Measurements from ENCODE around the gene ZC3H12A.

DNA sequence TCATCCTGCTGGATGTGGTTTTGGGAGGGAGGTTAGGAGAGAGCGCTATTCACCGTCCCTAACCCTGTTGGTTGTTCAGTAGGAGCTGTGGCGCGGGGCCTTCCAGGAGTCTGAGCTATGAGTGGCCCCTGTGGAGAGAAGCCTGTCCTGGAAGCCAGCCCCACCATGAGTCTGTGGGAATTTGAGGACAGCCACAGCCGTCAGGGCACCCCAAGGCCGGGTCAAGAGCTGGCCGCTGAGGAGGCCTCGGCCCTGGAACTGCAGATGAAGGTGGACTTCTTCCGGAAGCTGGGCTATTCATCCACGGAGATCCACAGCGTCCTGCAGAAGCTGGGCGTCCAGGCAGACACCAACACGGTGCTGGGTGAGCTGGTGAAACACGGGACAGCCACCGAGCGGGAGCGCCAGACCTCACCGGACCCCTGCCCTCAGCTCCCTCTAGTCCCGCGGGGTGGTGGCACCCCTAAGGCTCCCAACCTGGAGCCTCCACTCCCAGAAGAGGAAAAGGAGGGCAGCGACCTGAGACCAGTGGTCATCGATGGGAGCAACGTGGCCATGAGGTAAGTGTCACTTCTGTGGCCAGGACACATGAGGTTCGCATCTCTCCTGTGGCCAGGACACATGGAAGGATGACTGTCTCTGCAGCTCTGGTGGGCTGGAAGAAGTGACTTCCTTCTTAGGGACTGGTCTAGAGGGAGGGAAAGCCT is 1.2 kb downstream of the ZC3H12A start:
- TF ChIP-seq YY1 (IDR thresholded peaks at IDR 0.05; ENCODE audit: insufficient read depth, insufficient read length) (no peak), ZNF274 (IDR thresholded peaks at IDR 0.05; ENCODE audit: low read depth, low read length) (no peak)
